A549 (cell line): Measurements from ENCODE around the gene SDHAF4. TPM values are rescaled to one million over a fixed set of nuclear protein-coding genes. Genes with fewer than 3 reads are reported as not detected.
A peak's percentile ranks its signal among the peaks of the same experiment; 100 is the strongest.

ENCODE experiments used
- ATAC-seq, 2 experiments: fragments of 200-7000 bp in 1 of 2; fragments of >200 bp in 1 of 2; cut with Nextera tagmentation in 1 of 2; cut with Tn5 transposase in 1 of 2; 3 replicates each; pipeline versions ENCODE4 v1.8.0 to v1.9.1; 2018 to 2020; ENCODE audit warnings: mild to moderate bottlenecking in 1 of 2, moderate library complexity in 1 of 2
- CTCF ChIA-PET: fragments of 300-600 bp; sonication (Branson Sonifier 250); formaldehyde crosslinking; extraction: SDS; loops from one replicate; lab custom pipeline; 2021; ENCODE audit warnings: antibody characterized with exemption, inconsistent platforms; lab: Yijun Ruan, JAX
- POLR2A ChIA-PET: fragments of 350-600 bp; formaldehyde crosslinking; extraction: SDS; loops from one replicate; lab custom pipeline; 2021; ENCODE audit warnings: antibody characterized with exemption, inconsistent platforms; lab: Yijun Ruan, JAX
- DNase-seq, 2 experiments: peaks; one replicate each; pipeline versions ENCODE4 v3.0.0 to v3.0.0-alpha.2; 2011 to 2016; ENCODE audit warnings: low read depth in 1 of 2, low spot score in 1 of 2
- FAIRE-seq: peaks from 2 replicates; lab custom pipeline; 2011; peaks lifted over from hg19 to GRCh38; lab: Jason Lieb, UNC
- H3K27ac ChIP-seq, 2 experiments: fragments of >200 bp; sonication (Bioruptor Twin); formaldehyde crosslinking; 3 replicates each; pipeline ENCODE4 v1.5.1; 2016 to 2017
- H3K4me1 ChIP-seq: fragments of >200 bp; sonication (Bioruptor Twin); formaldehyde crosslinking; 3 replicates; pipeline ENCODE4 v1.6.1; 2016
- H3K4me2 ChIP-seq: fragments of >200 bp; sonication (Bioruptor Twin); formaldehyde crosslinking; 3 replicates; pipeline ENCODE4 v1.6.1; 2016
- H3K4me3 ChIP-seq: fragments of >200 bp; sonication (Bioruptor Twin); formaldehyde crosslinking; 3 replicates; pipeline ENCODE4 v1.5.1; 2016
- H3K9me3 ChIP-seq: fragments of >200 bp; sonication (Bioruptor Twin); formaldehyde crosslinking; 3 replicates; pipeline ENCODE4 v1.6.1; 2016
- BCL3 ChIP-seq: fragments of >200 bp; sonication (Bioruptor Twin); formaldehyde crosslinking; IDR thresholded peaks from 3 replicates; pipeline ENCODE4 v1.6.1; 2016
- CTCF ChIP-seq: fragments of >200 bp; sonication (Bioruptor Twin); formaldehyde crosslinking; IDR thresholded peaks from 3 replicates; pipeline ENCODE4 v1.5.1; 2016
- EHMT2 ChIP-seq: fragments of 200-600 bp; sonication (generic); IDR thresholded peaks from 2 replicates; pipeline ENCODE4 v1.6.1; 2016; ENCODE audit warnings: antibody characterized with exemption, low read depth, mild to moderate bottlenecking, moderate library complexity
- ESRRA ChIP-seq: fragments of 150-350 bp; IDR thresholded peaks from 2 replicates; pipeline ENCODE4 v1.6.1; 2014; ENCODE audit warnings: mild to moderate bottlenecking, low read length, borderline replicate concordance
- FOSB ChIP-seq: fragments of 250-450 bp; sonication (Bioruptor Pico); IDR thresholded peaks from 2 replicates; pipeline ENCODE4 v1.5.0; 2020; ENCODE audit warnings: mild to moderate bottlenecking, moderate library complexity
- HDAC2 ChIP-seq: fragments of 200-600 bp; sonication (generic); IDR thresholded peaks from 2 replicates; pipeline ENCODE4 v1.6.1; 2016
- HOXB13 ChIP-seq: fragments of 250-450 bp; sonication (Bioruptor Pico); IDR thresholded peaks from 2 replicates; pipeline ENCODE4 v1.5.0; 2020; ENCODE audit warnings: low read depth, mild to moderate bottlenecking, moderate library complexity
- JUN ChIP-seq, 2 experiments: fragments of >200 bp; sonication (Bioruptor Twin); formaldehyde crosslinking; IDR thresholded peaks; 2 replicates in 1 of 2; 3 replicates in 1 of 2; pipeline ENCODE4 v1.6.1; 2016 to 2017
- KDM1A ChIP-seq: fragments of 200-600 bp; sonication (generic); IDR thresholded peaks from 2 replicates; pipeline ENCODE4 v1.6.1; 2016; ENCODE audit warnings: low read depth, mild to moderate bottlenecking
- MAFK ChIP-seq: fragments of 450-650 bp; IDR thresholded peaks from 2 replicates; pipeline ENCODE4 v1.6.1; 2014; ENCODE audit not compliant: partially characterized antibody
- NFE2L2 ChIP-seq: fragments of 150-350 bp; conservative IDR thresholded peaks from 2 replicates; pipeline ENCODE4 v1.6.1; 2014; ENCODE audit warnings: low read length
- NPAS2 ChIP-seq: fragments of 250-450 bp; sonication (Bioruptor Pico); IDR thresholded peaks from 2 replicates; pipeline ENCODE4 v1.8.0; 2022; ENCODE audit warnings: mild to moderate bottlenecking, moderate library complexity, borderline replicate concordance
- PHF8 ChIP-seq: fragments of 200-600 bp; sonication (generic); IDR thresholded peaks from 2 replicates; pipeline ENCODE4 v1.6.1; 2016; ENCODE audit warnings: low read depth, mild to moderate bottlenecking, antibody characterized with exemption, moderate library complexity, borderline replicate concordance
- POLR2AphosphoS2 ChIP-seq: conservative IDR thresholded peaks from 2 replicates; pipeline ENCODE4 v1.6.1; 2012; ENCODE audit warnings: low read length, improper control_type of control experiment, inconsistent platforms
- RAD21 ChIP-seq, 2 experiments: fragments of >200 bp in 1 of 2; sonication (Bioruptor Twin) in 1 of 2; formaldehyde crosslinking in 1 of 2; IDR thresholded peaks in 1 of 2; conservative IDR thresholded peaks in 1 of 2; 2 replicates in 1 of 2; 3 replicates in 1 of 2; pipeline ENCODE4 v1.6.1; 2012 to 2018; ENCODE audit warnings: inconsistent platforms in 1 of 2
- RARB ChIP-seq: fragments of 250-450 bp; sonication (Bioruptor Pico); IDR thresholded peaks from 2 replicates; pipeline ENCODE4 v1.8.0; 2021; ENCODE audit warnings: mild to moderate bottlenecking, moderate library complexity
- RCOR1 ChIP-seq: fragments of 150-350 bp; IDR thresholded peaks from 2 replicates; pipeline ENCODE4 v1.6.1; 2014; ENCODE audit warnings: antibody characterized with exemption, low read length, low read depth
- SMC3 ChIP-seq: fragments of >200 bp; sonication (Bioruptor Twin); formaldehyde crosslinking; IDR thresholded peaks from 3 replicates; pipeline ENCODE4 v1.6.1; 2018; ENCODE audit warnings: inconsistent platforms
- SREBF2 ChIP-seq: fragments of 450-650 bp; IDR thresholded peaks from 2 replicates; pipeline ENCODE4 v1.6.1; 2014; ENCODE audit warnings: mild to moderate bottlenecking, moderate library complexity
- USF2 ChIP-seq: fragments of 450-650 bp; IDR thresholded peaks from 2 replicates; pipeline ENCODE4 v1.6.1; 2014; ENCODE audit warnings: antibody characterized with exemption
- ZFP36 ChIP-seq: fragments of 450-650 bp; IDR thresholded peaks from 2 replicates; pipeline ENCODE4 v1.6.1; 2014; ENCODE audit warnings: borderline replicate concordance; ENCODE audit not compliant: partially characterized antibody
- WGBS: methylation state at CpG from one replicate; pipeline ENCODE4 v1.1.6; 2017; ENCODE audit errors: missing lambda C conversion rate; 5-methylcytosine and 5-hydroxymethylcytosine counted together
- polyA plus RNA-seq, 4 experiments: library from polyadenylated mRNA; depleted of rRNA in 3 of 4; stranded (reverse); fragments of >200 nt; fragmentation: RNase III in 1 of 4; extraction: RNeasy Plus Mini Kit Qiagen cat#74134 plus additional on column Dnase treatment in 1 of 4; gene quantifications; 2 replicates in 3 of 4; 3 replicates in 1 of 4; pipeline ENCODE4 v1.2.3, GENCODE V29; 2011 to 2017

Gene SDHAF4
- polyA plus RNA-seq, 2 of the 4 experiments (the other 2 are of a cell fraction), result 9.6 to 14.1 TPM

GRCh38 chr6:70530023-70530422 lies 36.7 kb upstream of the SDHAF4 start:
- H3K4me2 ChIP-seq, result no peak overlapping the region
- no peak for ATAC-seq

GRCh38 chr6:70531133-70531532 lies 35.6 kb upstream of the SDHAF4 start:
- no peaks in the 10 kb centered on the region for H3K4me1 ChIP-seq
- FAIRE-seq (no peak), ATAC-seq (no peak), DNase-seq (no peak)
- no peak overlapping the region for H3K27ac ChIP-seq
- WGBS, result 100% methylated on average over 1 of the region's 1 CpG
- CTCF ChIA-PET, result interaction anchor here (2.5 kb wide), 1 partner anchor 10 kb away, joined by 6 read pairs; no protein-coding TSS in a partner anchor
- H3K4me3 ChIP-seq, result no peak overlapping the region
- no peaks in the 10 kb centered on the region for H3K9me3 ChIP-seq
- TF ChIP-seq FOSB (CRISPR knock-in tag) (no peak), ESRRA (no peak), EHMT2 (no peak)
- TF ChIP-seq, all 56 proteins: peak for 0
- H3K4me2 ChIP-seq, result no peak overlapping the region
- POLR2A ChIA-PET, result no interaction called here

More at GRCh38 chr6:70530023-70530422, 36.7 kb upstream of the SDHAF4 start:
- TF ChIP-seq NFE2L2, result no peak
- peak; percentile 17 for TF ChIP-seq MAFK
- TF ChIP-seq, all 56 proteins: peak for 1
- no peak for DNase-seq
- WGBS, result 91% methylated on average over 2 of the region's 2 CpGs
- CTCF ChIA-PET, result no interaction called here
- no peak overlapping the region for H3K4me3 ChIP-seq
- no peaks in the 10 kb centered on the region for H3K9me3 ChIP-seq
- H3K4me1 ChIP-seq, result no peaks in the 10 kb centered on the region
- no peak for FAIRE-seq
- H3K27ac ChIP-seq, result no peak overlapping the region
- POLR2A ChIA-PET, result no interaction called here

GRCh38 chr6:70537266-70537665 lies 29.5 kb upstream of the SDHAF4 start:
- FAIRE-seq (no peak), DNase-seq (no peak), ATAC-seq (no peak)
- Histone ChIP-seq H3K4me2 (no peak overlapping the region), H3K27ac (no peak overlapping the region), H3K9me3 (no peaks in the 10 kb centered on the region), H3K4me1 (no peaks in the 10 kb centered on the region), H3K4me3 (no peak overlapping the region)
- 94% methylated on average over 1 of the region's 1 CpG for WGBS
- TF ChIP-seq ESRRA (no peak), KDM1A (no peak), HOXB13 (CRISPR knock-in tag) (no peak), RCOR1 (no peak), USF2 (no peak), CTCF (no peak), NPAS2 (CRISPR knock-in tag) (no peak)
- ChIA-PET POLR2A (no interaction called here), CTCF (no interaction called here)

GRCh38 chr6:70538376-70538775 lies 28.4 kb upstream of the SDHAF4 start:
- POLR2A ChIA-PET, result no interaction called here
- CTCF ChIA-PET, result no interaction called here
- 94% methylated on average over 1 of the region's 1 CpG for WGBS
- TF ChIP-seq ZFP36, result no peak
- TF ChIP-seq HDAC2, result no peak
- no peak for TF ChIP-seq BCL3
- TF ChIP-seq RAD21 (conservative IDR thresholded peaks at IDR 0.05 in 1 of 2, IDR thresholded peaks at IDR 0.05 in 1 of 2), result no peak
- TF ChIP-seq PHF8, result no peak
- no peak for TF ChIP-seq CTCF
- TF ChIP-seq SMC3, result no peak
- TF ChIP-seq SREBF2, result no peak
- no peak for TF ChIP-seq KDM1A
- TF ChIP-seq POLR2AphosphoS2, result no peak
- no peak for TF ChIP-seq JUN (IDR thresholded peaks at IDR 0.05)
- TF ChIP-seq RARB (CRISPR knock-in tag), result no peak
- no peak for TF ChIP-seq USF2

More at GRCh38 chr6:70538376-70538775, 28.4 kb upstream of the SDHAF4 start:
- no peak for ATAC-seq
- Histone ChIP-seq H3K4me3 (no peak overlapping the region), H3K4me2 (no peak overlapping the region), H3K9me3 (no peaks in the 10 kb centered on the region), H3K4me1 (no peaks in the 10 kb centered on the region), H3K27ac (no peak overlapping the region)
- DNase-seq, result no peak
- FAIRE-seq, result no peak
